Cardiac muscle cell (in vitro differentiated cells and primary cell): Measurements from ENCODE around the gene NBL1. TPM values are rescaled to one million over a fixed set of nuclear protein-coding genes. Genes with fewer than 3 reads are reported as not detected.

Source experiments
- DNase-seq, 2 donors: peaks; one replicate each; pipeline versions ENCODE4 v3.0.0 to v3.0.0-alpha.2; 2010 to 2017; ENCODE audit warnings: low read depth in 1 of 2, low spot score in 1 of 2
- H3K27ac ChIP-seq: fragments of 200-600 bp; sonication (generic); 2 replicates; pipeline ENCODE4 v1.5.1; 2016
- H3K27me3 ChIP-seq: fragments of 200-600 bp; sonication (generic); 2 replicates; pipeline ENCODE4 v1.6.0; 2016; ENCODE audit warnings: control low read depth
- H3K36me3 ChIP-seq: fragments of 200-600 bp; sonication (generic); 2 replicates; pipeline ENCODE4 v1.5.1; 2016; ENCODE audit warnings: control low read depth
- H3K4me1 ChIP-seq: fragments of 200-600 bp; sonication (generic); 2 replicates; pipeline ENCODE4 v1.8.1; 2017; ENCODE audit warnings: low read depth, mild to moderate bottlenecking, mixed run types
- H3K4me3 ChIP-seq: fragments of 200-600 bp; sonication (generic); 2 replicates; pipeline ENCODE4 v1.5.1; 2016; ENCODE audit warnings: mild to moderate bottlenecking
- H3K9me3 ChIP-seq: fragments of 200-600 bp; sonication (generic); 2 replicates; pipeline ENCODE4 v1.5.1; 2017; ENCODE audit warnings: low read depth, mild to moderate bottlenecking, control low read depth
- polyA plus RNA-seq: library from polyadenylated mRNA; unstranded; fragments of >200 nt; fragmentation: Nextera tagmentation; extraction: Ambion mirVana; gene quantifications from 2 replicates; pipeline ENCODE4 v1.2.1, GENCODE V29; 2016
- total RNA-seq: library from RNA; depleted of rRNA; stranded (reverse); fragments of >200 nt; gene quantifications from 2 replicates; pipeline ENCODE4 v1.2.3, GENCODE V29; 2016
- TF ChIP-seq, protein P1 (sequence below): IDR thresholded peaks from 2 replicates; pipeline ENCODE4 v1.5.1; 2012; ENCODE audit warnings: low read depth, mild to moderate bottlenecking, low read length

Gene NBL1
- total and polyA plus RNA-seq, 2 experiments from 2014 or later = 1.4 to 1.9 TPM

DNA sequence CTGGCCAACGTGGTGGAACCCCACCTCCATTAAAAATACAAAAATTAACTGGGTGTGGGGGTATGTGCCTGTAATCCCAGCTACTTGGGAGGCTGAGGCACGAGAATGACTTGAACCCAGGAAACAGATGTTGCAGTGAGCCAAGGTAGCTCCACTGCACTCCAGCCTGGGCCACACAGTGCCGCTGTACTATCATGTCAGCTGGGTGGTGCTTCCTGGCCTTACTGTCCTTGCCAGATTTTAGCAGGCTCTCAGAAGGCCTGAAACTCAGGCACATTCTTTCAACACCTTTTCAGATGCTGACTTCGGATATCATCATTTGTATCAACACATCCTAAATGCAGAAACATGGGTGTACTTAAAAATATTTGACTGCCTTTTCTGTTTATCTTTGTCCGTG lies 31.6 kb upstream of the NBL1 start:
- Histone ChIP-seq H3K9me3 (no peaks in the 10 kb centered on the region), H3K27ac (no peak overlapping the region), H3K36me3 (no peaks in the 10 kb centered on the region), H3K4me1 (no peaks in the 10 kb centered on the region), H3K4me3 (no peak overlapping the region), H3K27me3 (no peaks in the 10 kb centered on the region)
- TF ChIP-seq, protein P1, sequence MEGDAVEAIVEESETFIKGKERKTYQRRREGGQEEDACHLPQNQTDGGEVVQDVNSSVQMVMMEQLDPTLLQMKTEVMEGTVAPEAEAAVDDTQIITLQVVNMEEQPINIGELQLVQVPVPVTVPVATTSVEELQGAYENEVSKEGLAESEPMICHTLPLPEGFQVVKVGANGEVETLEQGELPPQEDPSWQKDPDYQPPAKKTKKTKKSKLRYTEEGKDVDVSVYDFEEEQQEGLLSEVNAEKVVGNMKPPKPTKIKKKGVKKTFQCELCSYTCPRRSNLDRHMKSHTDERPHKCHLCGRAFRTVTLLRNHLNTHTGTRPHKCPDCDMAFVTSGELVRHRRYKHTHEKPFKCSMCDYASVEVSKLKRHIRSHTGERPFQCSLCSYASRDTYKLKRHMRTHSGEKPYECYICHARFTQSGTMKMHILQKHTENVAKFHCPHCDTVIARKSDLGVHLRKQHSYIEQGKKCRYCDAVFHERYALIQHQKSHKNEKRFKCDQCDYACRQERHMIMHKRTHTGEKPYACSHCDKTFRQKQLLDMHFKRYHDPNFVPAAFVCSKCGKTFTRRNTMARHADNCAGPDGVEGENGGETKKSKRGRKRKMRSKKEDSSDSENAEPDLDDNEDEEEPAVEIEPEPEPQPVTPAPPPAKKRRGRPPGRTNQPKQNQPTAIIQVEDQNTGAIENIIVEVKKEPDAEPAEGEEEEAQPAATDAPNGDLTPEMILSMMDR = no peak
- no peak for DNase-seq

DNA sequence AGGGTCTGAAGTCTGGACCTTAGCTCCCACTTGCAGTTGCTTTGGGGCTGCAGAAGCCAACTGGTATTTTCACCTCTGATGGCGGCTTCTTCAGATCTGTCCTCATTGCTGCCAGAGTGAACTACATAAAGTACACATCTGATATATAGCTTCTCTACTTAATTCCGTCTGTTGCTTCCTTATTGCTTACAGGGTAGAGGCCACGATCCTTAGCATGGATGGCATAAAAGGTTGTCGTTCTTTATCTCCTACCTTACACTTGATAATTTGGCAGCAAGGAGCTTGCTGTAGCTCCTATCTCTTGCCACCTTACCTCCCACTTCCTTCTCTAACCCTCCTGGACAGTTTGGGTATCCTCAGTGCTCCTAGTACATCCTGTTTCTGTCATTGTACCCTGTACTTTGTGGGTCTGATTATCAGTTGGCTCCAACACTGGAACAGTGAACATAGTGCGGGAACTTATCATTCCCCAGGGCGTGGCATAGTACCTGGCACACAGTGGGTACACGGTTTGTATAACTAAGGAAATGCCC lies 30.9 kb upstream of the NBL1 start:
- no peak for DNase-seq
- H3K27ac ChIP-seq = no peak overlapping the region
- no peaks in the 10 kb centered on the region for H3K4me1 ChIP-seq
- H3K27me3 ChIP-seq = no peaks in the 10 kb centered on the region
- TF ChIP-seq, protein P1 = no peak
- H3K36me3 ChIP-seq = no peaks in the 10 kb centered on the region
- H3K4me3 ChIP-seq = no peak overlapping the region
- H3K9me3 ChIP-seq = no peaks in the 10 kb centered on the region

DNA sequence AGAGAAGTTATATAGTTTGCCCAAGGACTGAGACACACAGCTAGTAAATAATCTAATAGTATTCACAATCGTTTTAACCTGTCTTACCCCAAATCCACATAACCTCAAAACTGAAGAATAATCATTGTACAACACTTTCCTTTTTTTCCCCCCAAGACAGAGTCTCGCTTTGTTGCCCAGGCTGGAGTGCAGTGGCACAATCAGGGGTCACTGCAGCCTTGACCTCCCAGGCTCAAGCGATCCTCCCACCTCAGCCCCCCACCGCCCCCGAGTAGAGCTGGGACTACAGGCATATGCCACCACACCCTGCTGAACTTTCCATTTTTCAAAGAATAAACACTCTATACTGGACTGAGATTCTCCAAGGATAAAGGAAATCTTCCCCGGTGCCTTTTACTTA lies 28.7 kb upstream of the NBL1 start:
- Histone ChIP-seq H3K27me3 (no peaks in the 10 kb centered on the region), H3K36me3 (no peaks in the 10 kb centered on the region), H3K4me1 (no peaks in the 10 kb centered on the region), H3K9me3 (no peaks in the 10 kb centered on the region), H3K4me3 (no peak overlapping the region), H3K27ac (no peak overlapping the region)
- TF ChIP-seq, protein P1 = no peak
- no peak for DNase-seq

DNA sequence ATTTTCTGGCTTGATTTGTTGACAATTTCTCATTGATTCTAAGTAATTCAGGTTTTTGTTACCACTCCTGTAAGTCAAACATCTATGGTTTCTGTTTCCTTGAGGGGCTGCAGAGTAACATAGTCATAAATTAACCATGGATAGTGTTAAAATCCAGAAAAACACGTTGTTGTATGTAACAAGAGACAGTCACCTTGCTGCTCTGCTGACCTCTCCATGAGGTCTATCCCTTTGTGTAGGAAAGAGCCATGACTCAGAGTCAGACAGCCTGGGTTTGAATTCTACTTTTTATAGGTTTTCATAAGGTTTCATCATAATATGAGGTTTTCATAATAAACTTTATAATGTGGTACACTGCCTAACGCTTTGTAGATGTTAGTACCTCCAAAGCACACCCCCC lies 27.6 kb upstream of the NBL1 start:
- Histone ChIP-seq H3K4me1 (no peaks in the 10 kb centered on the region), H3K4me3 (no peak overlapping the region)
- TF ChIP-seq, protein P1 = no peak

DNA sequence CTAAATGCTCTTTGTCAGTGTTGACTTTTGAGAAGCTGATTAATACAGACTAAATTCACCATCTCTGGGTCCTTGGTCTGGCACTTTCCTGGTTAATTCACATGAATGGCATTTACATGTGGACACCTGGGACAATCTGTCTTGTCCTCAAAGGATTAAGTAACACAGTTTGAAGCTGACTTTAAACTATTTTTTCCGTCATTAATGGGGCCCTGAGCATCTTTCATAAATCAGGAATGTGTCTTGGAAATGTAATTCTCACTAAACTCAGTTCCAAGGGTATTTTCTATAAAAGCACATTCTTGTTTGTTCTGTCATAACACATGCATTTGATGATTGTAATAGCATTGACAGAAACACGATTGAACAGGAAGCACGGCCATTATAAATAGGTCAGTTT lies 26.7 kb upstream of the NBL1 start:
- no peak overlapping the region for H3K4me3 ChIP-seq
- H3K4me1 ChIP-seq = no peaks in the 10 kb centered on the region
- TF ChIP-seq, protein P1 = no peak
- H3K36me3 ChIP-seq = no peaks in the 10 kb centered on the region
- H3K27me3 ChIP-seq = no peaks in the 10 kb centered on the region
- H3K9me3 ChIP-seq = no peaks in the 10 kb centered on the region
- no peak overlapping the region for H3K27ac ChIP-seq
- no peak for DNase-seq

More for the DNA sequence above, 27.6 kb upstream of the NBL1 start:
- Histone ChIP-seq H3K27ac (no peak overlapping the region), H3K27me3 (no peaks in the 10 kb centered on the region), H3K36me3 (no peaks in the 10 kb centered on the region), H3K9me3 (no peaks in the 10 kb centered on the region)
- DNase-seq = no peak

DNA sequence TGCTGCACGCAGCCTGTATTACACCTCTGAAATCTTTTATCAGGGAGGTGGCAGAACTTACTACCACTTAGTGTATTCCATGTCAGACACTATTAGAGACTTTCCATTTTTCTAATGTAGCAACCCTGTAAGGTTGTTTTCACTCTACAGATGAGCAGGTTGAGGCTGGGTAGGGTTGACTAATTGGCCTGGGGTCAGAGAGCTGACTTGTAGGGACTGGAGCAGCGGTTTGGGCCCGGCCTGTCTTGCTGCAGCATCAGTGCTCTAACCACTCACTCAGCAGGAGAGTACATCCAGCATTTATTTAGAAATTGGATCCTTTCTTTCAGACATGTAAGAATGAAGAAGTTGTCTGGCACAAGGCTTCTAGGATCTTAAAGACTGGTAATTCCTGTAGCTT lies 25.7 kb upstream of the NBL1 start:
- no peaks in the 10 kb centered on the region for H3K9me3 ChIP-seq
- no peaks in the 10 kb centered on the region for H3K4me1 ChIP-seq
- TF ChIP-seq, protein P1 = no peak
- H3K27ac ChIP-seq = no peak overlapping the region
- H3K4me3 ChIP-seq = no peak overlapping the region
- H3K36me3 ChIP-seq = no peaks in the 10 kb centered on the region
- no peaks in the 10 kb centered on the region for H3K27me3 ChIP-seq
- no peak for DNase-seq
